ENCODE measurements around the gene GHRHR. TPM values are rescaled to one million over a fixed set of nuclear protein-coding genes. Genes with fewer than 3 reads are reported as not detected.

Gene GHRHR
- total and polyA plus RNA-seq, 9 of the 15 experiments (the other 6 are each of a cell fraction or from before 2014, with no cell fraction given): not detected

- TF ChIP-seq ZNF217 (CRISPR knock-in tag; IDR thresholded peaks at IDR 0.05) (no peak), HMG20B (CRISPR knock-in tag; IDR thresholded peaks at IDR 0.05) (no peak), TSHZ1 (CRISPR knock-in tag; IDR thresholded peaks at IDR 0.05) (no peak), SNRNP70 (optimal IDR thresholded peaks at IDR 0.05; ENCODE audit: low read depth, low read length) (no peak), CBX5 (IDR thresholded peaks at IDR 0.05; ENCODE audit: borderline replicate concordance, low read depth) (no peak), MLX (CRISPR knock-in tag; conservative IDR thresholded peaks at IDR 0.05) (no peak), PTTG1 (tag; IDR thresholded peaks at IDR 0.05; ENCODE audit: low read depth) (no peak)
- TF ChIP-seq, protein P1, sequence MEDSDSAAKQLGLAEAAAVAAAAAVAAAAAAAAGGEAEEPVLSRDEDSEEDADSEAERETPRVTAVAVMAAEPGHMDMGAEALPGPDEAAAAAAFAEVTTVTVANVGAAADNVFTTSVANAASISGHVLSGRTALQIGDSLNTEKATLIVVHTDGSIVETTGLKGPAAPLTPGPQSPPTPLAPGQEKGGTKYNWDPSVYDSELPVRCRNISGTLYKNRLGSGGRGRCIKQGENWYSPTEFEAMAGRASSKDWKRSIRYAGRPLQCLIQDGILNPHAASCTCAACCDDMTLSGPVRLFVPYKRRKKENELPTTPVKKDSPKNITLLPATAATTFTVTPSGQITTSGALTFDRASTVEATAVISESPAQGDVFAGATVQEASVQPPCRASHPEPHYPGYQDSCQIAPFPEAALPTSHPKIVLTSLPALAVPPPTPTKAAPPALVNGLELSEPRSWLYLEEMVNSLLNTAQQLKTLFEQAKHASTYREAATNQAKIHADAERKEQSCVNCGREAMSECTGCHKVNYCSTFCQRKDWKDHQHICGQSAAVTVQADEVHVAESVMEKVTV (CRISPR knock-in tag; IDR thresholded peaks at IDR 0.05): no peak
Measured at GRCh38 chr7:30987178-30987577, 23.4 kb downstream of the GHRHR start (continued).

Measured in K562 (cell line).